Endothelial cell of hepatic sinusoid (primary cell): ENCODE data around the gene CYGB.

ENCODE experiments used
- in situ Hi-C: cut with HindIII; loops from 2 replicates; pipeline ENCODE4 v1.10.0; 2017; ENCODE audit warnings: low sequenced_read_pairs

Gene CYGB

GRCh38 chr17:76554131-76554530 is 16.6 kb upstream of the CYGB start:
- in situ Hi-C loops = no loop called here

DNA sequence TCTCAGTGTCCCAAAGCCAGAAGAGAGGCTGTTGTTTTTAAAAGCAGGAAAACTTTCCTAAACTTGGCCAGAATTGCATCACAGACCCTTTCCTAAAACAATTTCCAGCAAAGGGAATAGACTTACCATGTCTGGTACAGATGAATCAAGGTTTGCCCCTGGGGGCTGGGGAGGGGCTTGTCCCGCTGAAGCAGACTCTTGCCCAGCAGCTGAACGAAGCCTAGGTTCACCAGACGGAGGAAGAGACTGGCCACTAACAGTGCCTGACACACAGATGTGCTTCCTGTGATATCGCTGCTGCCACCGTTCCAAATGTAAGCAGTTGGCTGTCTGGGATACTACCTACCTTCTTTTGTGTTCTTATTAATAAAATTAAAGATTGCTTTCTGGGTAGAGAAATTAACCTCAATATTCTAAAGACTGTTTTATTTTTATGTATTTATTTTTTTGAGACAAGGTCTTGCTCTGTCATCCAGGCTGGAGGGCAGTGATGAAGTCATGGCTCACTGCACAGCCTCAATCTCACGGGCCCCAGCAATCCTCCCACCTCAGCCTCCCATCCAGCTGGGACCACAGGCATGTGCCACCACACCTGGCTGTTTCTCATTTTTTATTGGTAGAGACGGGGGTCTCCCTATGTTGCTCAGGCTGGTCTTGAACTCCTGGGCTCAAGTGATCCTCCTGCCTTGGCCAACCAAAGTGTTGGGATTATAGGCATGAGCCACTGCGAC is 15.8 kb upstream of the CYGB start:
- in situ Hi-C loops = no loop called here

DNA sequence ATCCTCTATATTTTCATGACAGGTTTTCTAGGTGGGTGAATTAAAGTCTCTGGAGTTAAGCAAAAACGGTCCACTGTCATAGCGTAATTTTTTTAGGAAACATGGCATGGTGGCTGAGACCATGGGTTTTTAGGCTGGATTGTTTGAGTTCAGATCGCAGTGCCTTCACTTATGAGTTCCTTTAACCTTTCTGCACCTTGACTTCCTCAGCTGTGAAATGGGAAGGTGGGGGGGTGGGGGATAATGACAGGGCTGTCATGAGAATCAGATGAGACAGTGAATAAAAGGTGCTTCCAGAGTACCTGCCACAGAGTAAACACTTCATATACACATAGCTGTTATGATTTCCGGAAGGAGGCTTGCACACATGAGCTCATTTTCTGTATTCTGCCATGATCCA is 14.2 kb upstream of the CYGB start:
- in situ Hi-C loops = no loop called here

GRCh38 chr17:76550712-76551615 is 13.5 kb upstream of the CYGB start:
- in situ Hi-C loops = no loop called here

DNA sequence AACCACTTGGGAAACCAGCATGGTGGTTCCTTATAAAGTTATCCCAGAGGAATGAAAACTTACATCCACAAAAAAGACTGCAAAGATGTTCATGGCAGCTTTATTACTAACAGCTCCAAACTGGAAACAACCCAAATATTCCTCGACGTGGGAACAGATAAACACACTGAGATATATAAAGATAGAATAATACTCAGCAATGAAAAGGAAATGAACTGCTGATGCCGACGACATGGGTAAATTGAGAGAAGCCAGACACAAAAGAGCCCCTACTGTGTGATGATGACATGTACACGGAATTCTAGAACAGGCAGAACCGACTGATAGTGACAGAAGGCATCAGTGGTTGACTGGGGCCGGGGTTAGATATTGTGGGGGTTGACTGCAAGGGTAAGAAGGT is 12.0 kb upstream of the CYGB start:
- in situ Hi-C loops = no loop called here

- in situ Hi-C loops = no loop called here
These were observed 11.7 kb upstream of the CYGB start for GRCh38 chr17:76549215-76549518.

GRCh38 chr17:76548378-76549214 is 11.1 kb upstream of the CYGB start:
- in situ Hi-C loops = no loop called here

- in situ Hi-C loops = no loop called here
These were observed 10.2 kb upstream of the CYGB start for GRCh38 chr17:76547642-76548202.

DNA sequence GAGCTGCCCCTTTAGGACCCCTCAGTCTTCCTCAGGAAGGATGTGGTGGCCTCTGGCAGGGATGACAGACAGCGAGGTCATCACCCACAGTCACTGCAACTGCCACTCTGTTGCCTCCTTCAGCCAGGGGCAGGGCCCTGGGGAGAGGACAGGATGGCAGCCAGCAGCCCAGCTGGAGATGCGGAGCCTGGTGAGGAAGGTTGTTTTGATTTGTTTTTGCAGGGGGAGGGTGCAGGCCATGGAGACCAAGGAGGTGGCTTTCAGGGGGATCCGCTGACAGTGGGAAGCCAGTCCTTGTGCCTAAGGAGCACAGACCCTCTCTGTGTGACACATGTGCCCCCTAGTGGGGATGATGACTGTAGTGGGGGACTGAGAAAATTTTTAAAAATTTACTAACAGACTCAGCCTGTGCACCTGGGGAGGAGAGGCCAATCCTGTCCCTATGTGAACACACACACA is 9.7 kb upstream of the CYGB start:
- in situ Hi-C loops = no loop called here

- in situ Hi-C loops = no loop called here
These were observed 9.2 kb upstream of the CYGB start for GRCh38 chr17:76546556-76547182.

DNA sequence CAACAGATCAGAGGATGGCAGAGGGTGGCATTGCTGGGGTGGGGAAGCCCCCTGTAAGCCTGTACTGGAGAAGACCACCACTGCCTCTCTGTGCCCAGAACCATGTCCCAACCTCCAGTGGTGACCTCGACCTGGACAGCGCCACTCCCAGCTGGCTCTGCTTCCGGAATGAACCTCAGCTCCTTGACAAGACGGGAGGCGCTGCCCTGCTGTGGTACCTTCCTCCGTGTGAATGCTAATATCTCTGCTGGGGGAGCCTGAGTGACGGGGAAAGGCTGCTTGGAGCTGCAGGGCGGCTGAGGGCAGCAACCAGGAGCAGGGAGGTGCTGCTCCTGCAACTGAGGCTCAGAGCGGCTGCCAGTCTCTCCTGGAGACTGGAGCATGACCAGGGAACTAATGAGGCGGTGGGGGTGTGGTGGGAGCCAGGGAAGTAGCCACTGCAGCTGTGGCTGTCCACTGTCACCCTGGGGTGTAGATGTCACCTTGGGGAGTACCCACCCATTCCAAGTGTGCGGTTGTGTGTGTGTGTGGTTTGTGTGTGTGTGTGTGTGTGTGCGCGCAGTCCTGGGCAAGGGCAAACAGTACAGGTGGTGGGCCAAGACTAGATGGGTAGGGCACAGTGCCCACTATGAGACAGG is 8.5 kb upstream of the CYGB start:
- in situ Hi-C loops = no loop called here

DNA sequence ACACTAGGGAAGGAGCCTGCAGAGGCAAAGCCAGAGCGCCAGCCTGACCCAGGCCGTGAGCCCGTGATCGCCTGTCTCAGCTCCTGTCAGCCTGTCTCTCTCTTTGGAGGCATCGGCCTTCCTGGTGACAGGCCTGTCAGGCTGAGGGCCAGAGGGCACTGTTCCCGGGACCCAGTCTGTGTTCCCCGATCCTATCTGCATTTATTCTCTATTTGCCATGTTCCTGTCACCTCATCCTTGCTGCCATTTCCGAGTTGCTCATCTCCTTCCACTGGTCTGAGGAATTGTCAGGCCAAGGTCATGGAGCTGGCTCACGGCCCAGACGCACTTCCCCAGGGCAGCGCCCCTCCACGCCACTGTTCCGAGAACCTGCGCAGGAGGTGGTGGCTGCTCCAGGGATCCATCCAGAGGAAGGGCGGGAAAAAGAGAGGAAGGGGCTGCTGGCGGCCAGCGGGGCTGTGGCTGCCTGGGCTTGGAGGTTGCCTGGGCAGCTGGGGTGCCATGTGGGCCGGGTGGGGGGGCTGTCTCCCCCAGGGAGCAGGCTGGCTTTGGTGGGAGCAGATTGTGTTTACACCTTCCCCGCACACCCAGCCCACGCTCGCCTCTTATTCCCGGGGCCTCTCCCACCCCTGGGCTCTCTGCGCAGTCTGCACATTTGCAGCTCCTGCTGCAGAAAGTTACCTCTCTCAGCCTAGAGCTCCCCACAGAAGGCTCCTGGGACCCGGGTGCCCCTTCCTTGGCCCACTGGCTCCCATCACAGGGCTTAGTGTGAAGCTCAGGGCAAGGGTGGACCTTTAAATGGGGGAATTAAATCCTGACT is 7.2 kb upstream of the CYGB start:
- in situ Hi-C loops = no loop called here

DNA sequence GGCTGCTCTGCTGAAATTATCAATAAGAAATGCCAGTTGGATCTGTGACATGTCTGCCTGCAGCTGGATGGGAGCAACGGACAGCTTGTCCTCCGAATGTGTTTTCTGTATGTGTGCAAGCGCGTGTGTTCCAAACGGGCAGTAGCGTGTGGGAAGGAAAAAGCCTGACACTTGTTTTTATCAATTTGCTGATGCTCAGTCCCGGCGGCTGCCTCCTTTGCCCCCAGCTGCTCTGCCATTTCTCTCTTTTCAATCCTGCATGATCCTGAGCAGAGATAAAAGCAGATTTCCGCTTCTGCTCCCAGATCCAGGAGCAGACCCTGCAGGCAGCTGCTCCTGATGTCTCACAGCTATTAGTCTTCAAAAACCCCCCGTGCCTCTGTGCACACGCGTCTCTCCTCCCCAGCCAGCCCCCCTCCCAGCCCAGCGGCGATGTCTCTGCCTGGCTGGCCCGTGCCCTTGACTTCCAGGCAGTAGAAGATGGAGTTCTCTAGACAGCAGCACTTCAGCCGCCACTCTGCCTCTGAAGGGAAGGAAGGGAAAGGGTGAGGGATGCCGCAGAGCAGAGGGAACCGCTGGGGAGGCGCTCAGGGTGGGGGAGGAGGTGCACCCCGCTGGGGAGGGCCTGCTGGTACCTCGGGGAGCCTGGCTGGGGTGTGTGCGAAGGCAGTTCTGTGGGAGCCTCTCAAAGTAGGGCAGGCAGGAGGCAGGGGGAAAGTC is 6.5 kb upstream of the CYGB start:
- in situ Hi-C loops = no loop called here

GRCh38 chr17:76543482-76543825 is 5.9 kb upstream of the CYGB start:
- in situ Hi-C loops = no loop called here

- in situ Hi-C loops = no loop called here
These were observed 5.5 kb upstream of the CYGB start for GRCh38 chr17:76542984-76543383.

GRCh38 chr17:76542566-76542971 is 5.1 kb upstream of the CYGB start:
- in situ Hi-C loops = no loop called here

DNA sequence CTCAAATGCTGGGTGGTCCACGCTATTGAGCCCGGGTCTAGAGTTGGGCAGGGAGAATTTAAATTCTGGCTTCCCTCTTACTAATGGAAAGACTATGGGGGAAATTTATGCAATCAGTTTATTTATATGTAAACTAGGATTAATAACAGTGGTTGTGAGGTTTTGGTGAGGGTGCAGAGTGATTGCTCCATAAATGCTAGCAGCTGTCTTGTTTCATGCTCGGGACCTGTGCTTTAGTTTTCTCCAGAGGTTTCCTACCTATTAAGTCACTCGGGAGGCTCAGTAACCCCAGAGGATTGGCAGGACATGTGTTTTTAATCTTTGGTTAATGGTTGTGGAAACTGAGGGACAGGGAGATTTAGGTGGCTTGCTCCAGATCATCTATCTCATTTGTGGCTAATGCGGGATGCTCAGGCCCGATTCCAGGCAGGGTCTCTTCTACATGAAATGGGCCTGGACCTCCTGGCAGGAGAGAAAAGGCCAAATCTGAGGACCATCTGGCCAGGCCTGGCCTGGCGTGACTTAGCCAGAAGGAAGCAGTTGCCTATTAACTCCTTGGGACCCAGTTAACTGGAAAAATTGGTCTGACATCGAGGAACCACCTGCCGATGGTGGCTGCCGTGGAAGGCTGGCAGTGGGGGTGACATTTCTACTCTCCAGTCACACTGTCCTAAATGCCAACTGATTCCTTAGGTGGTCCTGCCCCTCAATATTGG is 4.4 kb upstream of the CYGB start:
- in situ Hi-C loops = no loop called here
